Prostate gland (tissue), 2 donors: Measurements from ENCODE around the gene DNA2. TPM values are rescaled to one million over a fixed set of nuclear protein-coding genes. Genes with fewer than 3 reads are reported as not detected.

ENCODE experiments used
- DNase-seq: peaks from one replicate; pipeline ENCODE4 v3.0.0-alpha.2; 2019; ENCODE audit warnings: low spot score
- H3K27ac ChIP-seq, 2 donors: fragments of 200-600 bp; sonication (generic); 2 replicates each; pipeline ENCODE4 v1.5.1; 2017 to 2019
- H3K27me3 ChIP-seq: fragments of 200-600 bp; sonication (generic); replicated peaks from 2 replicates; pipeline ENCODE4 v1.5.1; 2019; ENCODE audit not compliant: insufficient read depth
- H3K36me3 ChIP-seq, 2 donors: fragments of 200-600 bp; sonication (generic); 1 replicate in 1 of 2; 2 replicates in 1 of 2; pipeline versions ENCODE4 v1.5.1 to v1.8.1; 2017 to 2019
- H3K4me1 ChIP-seq: fragments of 200-600 bp; sonication (generic); replicated peaks from 2 replicates; pipeline ENCODE4 v1.5.1; 2019
- H3K4me3 ChIP-seq, 2 donors: fragments of 200-600 bp; sonication (generic); 2 replicates each; pipeline ENCODE4 v1.5.1; 2017 to 2019
- H3K9me3 ChIP-seq: fragments of 200-600 bp; sonication (generic); 2 replicates; pipeline ENCODE4 v1.5.1; 2017
- POLR2A ChIP-seq: fragments of 450-650 bp; IDR thresholded peaks from one replicate; pipeline ENCODE4 v1.6.1; 2016; ENCODE audit warnings: antibody characterized with exemption, mild to moderate bottlenecking
- POLR2AphosphoS5 ChIP-seq: sonication (generic); formaldehyde crosslinking; IDR thresholded peaks from one replicate; pipeline ENCODE4 v1.6.1; 2017; ENCODE audit warnings: antibody characterized with exemption
- WGBS: methylation state at CpG from one replicate; pipeline ENCODE4 v1.1.5; 2018; 5-methylcytosine and 5-hydroxymethylcytosine counted together
- intact Hi-C: fragments of 100-400 bp; cut with DNase I; formaldehyde crosslinking; loops from one replicate; pipeline ENCODE4 v1.14.2; 2022
- total RNA-seq, 2 donors: library from RNA; depleted of rRNA; stranded (reverse); fragments of >200 nt; gene quantifications; one replicate each; pipeline ENCODE4 v1.1.0, GENCODE V29; 2016
- TF ChIP-seq, protein P1 (sequence below), 4 experiments: fragments of 200-600 bp in 2 of 4; fragments of 450-650 bp in 2 of 4; sonication (generic) in 2 of 4; IDR thresholded peaks; 1 replicate in 3 of 4; 2 replicates in 1 of 4; pipeline ENCODE4 v1.5.1; 2016 to 2019; ENCODE audit warnings: antibody characterized with exemption in 4 of 4, mild to moderate bottlenecking in 2 of 4, moderate library complexity in 2 of 4

Gene DNA2
- total RNA-seq, 2 donors from 2014 or later, result 4.4 to 4.9 TPM

DNA sequence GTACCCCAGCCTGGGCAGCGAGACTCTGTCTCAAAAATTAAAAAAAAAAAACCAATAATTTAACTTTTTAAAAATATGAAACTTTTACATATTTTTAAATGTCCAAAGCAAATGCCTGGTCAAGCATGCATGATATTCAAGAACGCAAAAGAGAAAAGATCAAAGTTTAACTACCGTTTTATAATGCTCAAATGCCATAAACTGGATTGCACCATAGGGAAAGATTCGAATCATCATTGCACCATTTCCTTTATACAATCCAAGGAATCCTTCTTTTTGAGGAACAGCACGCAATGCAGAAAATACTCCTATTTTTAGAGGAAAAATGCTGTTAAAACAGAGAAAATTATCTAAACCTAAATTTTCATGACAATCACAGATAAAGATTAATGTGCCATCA is 34.6 kb upstream of the DNA2 start:
- Histone ChIP-seq H3K4me1 (no peaks in the 10 kb centered on the region), H3K27me3 (no peaks in the 10 kb centered on the region), H3K27ac (no peak overlapping the region), H3K4me3 (no peak overlapping the region), H3K36me3 (no peaks in the 10 kb centered on the region), H3K9me3 (no peaks in the 10 kb centered on the region)
- 94% methylated on average over 5 of the region's 5 CpGs for WGBS
- no peak for DNase-seq
- intact Hi-C loops, result no loop called here
- TF ChIP-seq, protein P1, sequence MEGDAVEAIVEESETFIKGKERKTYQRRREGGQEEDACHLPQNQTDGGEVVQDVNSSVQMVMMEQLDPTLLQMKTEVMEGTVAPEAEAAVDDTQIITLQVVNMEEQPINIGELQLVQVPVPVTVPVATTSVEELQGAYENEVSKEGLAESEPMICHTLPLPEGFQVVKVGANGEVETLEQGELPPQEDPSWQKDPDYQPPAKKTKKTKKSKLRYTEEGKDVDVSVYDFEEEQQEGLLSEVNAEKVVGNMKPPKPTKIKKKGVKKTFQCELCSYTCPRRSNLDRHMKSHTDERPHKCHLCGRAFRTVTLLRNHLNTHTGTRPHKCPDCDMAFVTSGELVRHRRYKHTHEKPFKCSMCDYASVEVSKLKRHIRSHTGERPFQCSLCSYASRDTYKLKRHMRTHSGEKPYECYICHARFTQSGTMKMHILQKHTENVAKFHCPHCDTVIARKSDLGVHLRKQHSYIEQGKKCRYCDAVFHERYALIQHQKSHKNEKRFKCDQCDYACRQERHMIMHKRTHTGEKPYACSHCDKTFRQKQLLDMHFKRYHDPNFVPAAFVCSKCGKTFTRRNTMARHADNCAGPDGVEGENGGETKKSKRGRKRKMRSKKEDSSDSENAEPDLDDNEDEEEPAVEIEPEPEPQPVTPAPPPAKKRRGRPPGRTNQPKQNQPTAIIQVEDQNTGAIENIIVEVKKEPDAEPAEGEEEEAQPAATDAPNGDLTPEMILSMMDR (IDR thresholded peaks at IDR 0.05), result no peak
- TF ChIP-seq POLR2AphosphoS5 (no peak), POLR2A (no peak)

DNA sequence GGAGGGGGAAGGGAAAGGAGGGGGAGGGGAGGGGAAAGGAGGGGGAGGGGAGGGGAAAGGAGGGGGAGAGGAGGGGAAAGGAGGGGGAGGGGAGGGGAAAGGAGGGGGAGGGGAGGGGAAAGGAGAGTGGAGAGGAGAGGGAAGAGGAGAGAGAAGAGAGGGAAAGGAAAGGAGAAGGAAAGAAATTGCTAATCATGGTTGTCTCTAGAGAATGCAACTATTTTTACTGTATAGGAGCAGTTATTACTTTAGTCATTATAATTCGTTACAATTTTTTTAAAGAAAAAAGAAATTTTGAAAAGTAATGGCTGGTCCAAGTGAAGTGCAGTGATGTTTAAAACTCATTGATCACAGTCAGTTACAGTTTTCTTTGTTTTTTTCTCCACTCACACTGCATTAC is 31.1 kb upstream of the DNA2 start:
- intact Hi-C loops, result no loop called here
- TF ChIP-seq POLR2A (no peak), POLR2AphosphoS5 (no peak)
- TF ChIP-seq, protein P1 (IDR thresholded peaks at IDR 0.05), result no peak
- 82% methylated on average over 1 of the region's 1 CpG for WGBS
- H3K27me3 ChIP-seq, result no peaks in the 10 kb centered on the region
- no peak for DNase-seq
- no peak overlapping the region for H3K27ac ChIP-seq
- no peaks in the 10 kb centered on the region for H3K9me3 ChIP-seq
- no peak overlapping the region for H3K4me3 ChIP-seq
- H3K4me1 ChIP-seq, result no peaks in the 10 kb centered on the region
- H3K36me3 ChIP-seq, result no peaks in the 10 kb centered on the region

DNA sequence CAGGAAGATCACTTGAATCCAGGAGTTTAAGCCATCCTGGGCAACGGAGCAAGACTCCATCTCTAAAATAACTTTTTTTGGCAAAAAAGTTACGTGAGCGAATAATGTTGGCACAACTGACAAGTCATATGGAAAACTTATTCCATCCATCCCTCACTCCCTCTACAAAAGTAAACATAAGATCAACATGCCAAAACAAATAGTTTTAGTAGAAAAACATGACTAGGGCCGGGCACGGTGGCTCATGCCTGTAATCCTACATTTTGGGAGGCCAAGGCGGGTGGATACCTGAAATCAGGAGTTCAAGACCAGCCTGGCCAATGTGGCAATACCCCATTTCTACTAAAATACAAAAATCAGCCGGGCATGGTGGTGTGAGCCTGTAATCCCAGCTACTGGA is 29.9 kb upstream of the DNA2 start:
- Histone ChIP-seq H3K9me3 (no peaks in the 10 kb centered on the region), H3K4me3 (no peak overlapping the region), H3K4me1 (no peaks in the 10 kb centered on the region), H3K27ac (no peak overlapping the region), H3K36me3 (no peaks in the 10 kb centered on the region), H3K27me3 (no peaks in the 10 kb centered on the region)
- intact Hi-C loops, result no loop called here
- 70% methylated on average over 7 of the region's 7 CpGs for WGBS
- DNase-seq, result no peak
- TF ChIP-seq, protein P1 (IDR thresholded peaks at IDR 0.05), result no peak
- TF ChIP-seq POLR2AphosphoS5 (peak; percentile 13), POLR2A (no peak)

DNA sequence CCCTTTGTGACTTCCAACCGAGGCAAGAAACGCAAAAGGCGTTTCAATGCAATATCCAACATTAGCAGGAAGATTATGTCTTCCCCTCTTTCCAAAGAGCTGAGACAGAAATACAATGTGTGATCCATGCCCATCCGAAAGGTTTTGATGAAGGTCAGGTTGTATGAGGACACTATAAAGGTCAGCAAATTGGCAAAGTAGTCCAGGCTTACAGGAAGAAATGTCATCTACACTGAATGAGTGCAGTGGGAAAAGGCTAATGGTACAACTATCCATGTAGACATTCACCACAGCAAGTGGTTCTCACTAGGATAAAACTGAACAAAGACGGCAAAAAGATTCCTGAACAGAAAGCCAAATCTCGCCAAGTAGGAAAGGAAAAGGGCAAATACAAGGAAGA is 27.8 kb upstream of the DNA2 start:
- WGBS, result 96% methylated on average over 6 of the region's 6 CpGs
- Histone ChIP-seq H3K9me3 (no peaks in the 10 kb centered on the region), H3K36me3 (no peaks in the 10 kb centered on the region), H3K4me3 (no peak overlapping the region), H3K27ac (no peak overlapping the region), H3K27me3 (no peaks in the 10 kb centered on the region), H3K4me1 (no peaks in the 10 kb centered on the region)
- DNase-seq, result no peak
- TF ChIP-seq POLR2AphosphoS5, result no peak
- TF ChIP-seq, protein P1 (IDR thresholded peaks at IDR 0.05), result no peak
- no peak for TF ChIP-seq POLR2A
- intact Hi-C loops, result no loop called here

DNA sequence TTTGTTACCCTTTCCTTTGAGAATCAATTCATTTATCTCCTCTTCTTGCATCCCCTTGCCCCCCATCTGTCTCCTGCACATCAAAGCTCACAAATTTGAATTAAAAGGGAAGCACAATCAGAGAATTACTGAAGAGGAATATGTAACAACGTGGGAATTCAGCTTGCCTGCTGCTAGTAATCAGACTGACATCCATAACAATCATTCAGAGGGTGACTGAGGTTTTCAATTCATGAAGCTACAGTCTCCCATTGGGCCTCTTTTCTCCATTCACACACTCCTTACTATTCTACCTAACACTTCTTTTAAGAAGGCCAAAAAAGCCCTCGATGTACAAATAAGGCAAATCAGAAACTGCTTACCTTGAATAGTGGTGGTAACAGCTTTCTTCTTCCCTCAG is 24.3 kb upstream of the DNA2 start:
- TF ChIP-seq POLR2A (no peak), POLR2AphosphoS5 (no peak)
- TF ChIP-seq, protein P1 (IDR thresholded peaks at IDR 0.05), result no peak
- Histone ChIP-seq H3K4me3 (no peak overlapping the region), H3K27ac (no peak overlapping the region), H3K9me3 (no peaks in the 10 kb centered on the region), H3K27me3 (no peaks in the 10 kb centered on the region), H3K36me3 (peaks cover 0 to 8% of the 10 kb centered on the region in 2 donors), H3K4me1 (no peaks in the 10 kb centered on the region)
- no peak for DNase-seq
- 27% methylated on average over 2 of the region's 2 CpGs for whole genome bisulfite sequencing
- intact Hi-C loops, result no loop called here
